22Rv1 (cell line): ENCODE results near the gene RERE.

Experiments used
- H3K27ac ChIP-seq: fragments of 450-650 bp; 2 replicates; pipeline ENCODE4 v1.5.1; 2017
- CTCF ChIP-seq: fragments of 450-650 bp; IDR thresholded peaks from 2 replicates; pipeline ENCODE4 v1.5.1; 2017; ENCODE audit warnings: mild to moderate bottlenecking
- ZFX ChIP-seq: fragments of 450-650 bp; IDR thresholded peaks from 2 replicates; pipeline ENCODE4 v1.6.1; 2017; ENCODE audit warnings: antibody characterized with exemption, borderline replicate concordance

The RERE gene

DNA sequence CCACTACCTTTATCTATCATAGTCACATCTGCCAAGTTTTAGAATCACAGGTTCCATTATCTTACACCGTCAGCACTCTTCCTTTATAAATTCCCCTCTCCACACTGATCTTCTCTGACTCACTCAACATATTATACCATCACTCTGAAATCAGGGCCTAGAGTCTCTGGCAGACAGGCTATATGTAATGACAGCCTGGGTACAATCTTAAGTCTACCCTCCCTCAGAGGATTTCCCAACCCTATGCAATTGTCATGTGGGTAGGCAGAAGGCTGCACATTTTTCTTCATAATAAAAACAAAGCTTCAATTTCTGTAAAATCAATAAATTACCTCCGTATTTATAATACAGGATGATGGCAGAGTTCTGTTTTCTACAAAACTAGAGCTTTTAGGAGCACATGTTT, 138.0 kb downstream of the RERE start:
- no peak overlapping the region for H3K27ac ChIP-seq
- TF ChIP-seq ZFX (no peak), CTCF (no peak)

GRCh38 chr1:8678673-8679394, 138.6 kb downstream of the RERE start:
- no peak overlapping the region for H3K27ac ChIP-seq
- TF ChIP-seq CTCF (no peak), ZFX (no peak)

DNA sequence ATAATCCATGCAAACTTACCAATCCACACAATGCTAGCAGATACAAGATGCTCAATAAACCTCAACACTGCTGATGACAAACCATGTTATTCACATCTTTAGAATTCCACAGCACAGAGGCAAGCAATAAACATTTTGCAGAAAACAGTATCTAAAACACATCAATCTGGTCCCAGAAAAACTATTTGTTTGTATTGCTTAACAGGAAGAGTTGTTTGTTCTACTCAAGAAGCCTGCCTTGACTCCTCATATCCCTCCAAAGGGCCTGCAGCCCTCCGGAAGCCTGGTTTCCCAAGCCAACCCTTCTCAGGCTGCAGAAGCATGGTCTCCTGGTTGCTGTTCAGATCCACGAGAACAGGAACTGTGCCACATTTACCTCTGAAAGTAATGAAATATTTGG, 139.7 kb downstream of the RERE start:
- H3K27ac ChIP-seq = no peak overlapping the region
- TF ChIP-seq ZFX (no peak), CTCF (no peak)

- H3K27ac ChIP-seq = no peak overlapping the region
- TF ChIP-seq ZFX = no peak
- no peak for TF ChIP-seq CTCF
Measured at GRCh38 chr1:8676813-8677212, 140.6 kb downstream of the RERE start.

- no peak overlapping the region for H3K27ac ChIP-seq
- TF ChIP-seq CTCF = no peak
- TF ChIP-seq ZFX = no peak
Measured at GRCh38 chr1:8676072-8676471, 141.4 kb downstream of the RERE start.

DNA sequence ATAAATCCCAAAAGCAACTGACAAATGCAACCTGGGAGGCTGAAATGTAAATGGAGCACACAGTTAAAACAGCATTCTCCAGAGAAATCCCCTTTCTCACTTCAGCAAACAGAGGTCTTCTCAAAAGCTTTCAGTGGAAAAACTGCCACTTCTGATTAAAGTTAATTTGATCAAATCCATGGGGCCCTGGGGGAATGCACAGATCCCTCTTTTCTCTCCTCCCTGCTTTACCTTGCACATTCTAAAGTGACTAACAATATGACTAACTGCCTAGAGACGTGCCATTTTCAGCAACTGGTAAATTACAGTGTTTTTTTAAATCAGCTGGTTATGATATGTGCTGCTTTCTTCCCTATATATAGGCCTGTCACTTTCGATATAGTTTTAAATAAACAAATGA, 142.5 kb downstream of the RERE start:
- H3K27ac ChIP-seq = no peak overlapping the region
- TF ChIP-seq ZFX (no peak), CTCF (no peak)

GRCh38 chr1:8674481-8674880, 143.0 kb downstream of the RERE start:
- no peak overlapping the region for H3K27ac ChIP-seq
- TF ChIP-seq ZFX (no peak), CTCF (no peak)
